HUES64 (cell line): ENCODE measurements around the gene CENPP.

Experiments
- H3K27ac ChIP-seq: 2 replicates; pipeline ENCODE4 v1.7.0; 2013; ENCODE audit warnings: low read depth, low read length, inconsistent platforms
- H3K27me3 ChIP-seq: 2 replicates; pipeline ENCODE4 v1.6.1; 2013; ENCODE audit warnings: mild to moderate bottlenecking, low read length; ENCODE audit not compliant: insufficient read depth
- H3K36me3 ChIP-seq: 2 replicates; pipeline ENCODE4 v1.6.1; 2013; ENCODE audit warnings: mild to moderate bottlenecking, low read length; ENCODE audit not compliant: insufficient read depth
- H3K4me1 ChIP-seq: 2 replicates; pipeline ENCODE4 v1.6.1; 2013; ENCODE audit warnings: mild to moderate bottlenecking, low read length, moderate library complexity; ENCODE audit not compliant: insufficient read depth
- H3K4me3 ChIP-seq: 2 replicates; pipeline ENCODE4 v1.5.1; 2013; ENCODE audit warnings: mild to moderate bottlenecking, low read length, moderate library complexity
- H3K9ac ChIP-seq: 2 replicates; pipeline ENCODE4 v1.6.1; 2013; ENCODE audit warnings: mild to moderate bottlenecking, low read depth, low read length
- H3K9me3 ChIP-seq: 2 replicates; pipeline ENCODE4 v1.6.1; 2013; ENCODE audit warnings: low read depth, low read length; ENCODE audit not compliant: insufficient read depth
- WGBS: fragments of 150-250, 120-280 bp; methylation state at CpG from one replicate; pipeline ENCODE4 v1.1.7; 2013; ENCODE audit warnings: missing lambda C conversion rate; 5-methylcytosine and 5-hydroxymethylcytosine counted together

CENPP gene

DNA sequence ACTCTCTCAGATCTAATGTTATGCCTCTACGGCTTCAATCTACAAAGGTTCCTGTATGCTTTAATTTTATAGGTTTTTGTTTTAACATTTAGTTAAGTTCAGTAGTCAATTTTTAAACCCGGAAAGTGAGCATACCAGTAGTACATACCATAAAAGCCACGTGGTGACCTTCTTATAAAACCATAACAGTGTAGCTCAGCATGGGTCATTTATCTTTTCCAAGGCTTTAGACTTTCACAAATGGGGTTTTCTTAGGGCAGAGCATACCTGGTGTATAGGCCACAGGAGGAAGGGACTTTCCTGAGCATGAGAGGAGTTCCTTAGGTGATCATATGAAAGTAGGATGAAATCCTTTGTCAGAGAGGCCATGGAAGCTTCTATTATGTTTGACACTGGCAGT, 186.9 kb downstream of the CENPP start:
- Histone ChIP-seq H3K9ac (no peak overlapping the region), H3K4me1 (peaks cover 13% of the 10 kb centered on the region), H3K4me3 (no peak overlapping the region), H3K9me3 (no peaks in the 10 kb centered on the region), H3K36me3 (no peaks in the 10 kb centered on the region), H3K27me3 (no peaks in the 10 kb centered on the region), H3K27ac (no peak overlapping the region)
- 37% methylated on average over 2 of the region's 3 CpGs for WGBS

DNA sequence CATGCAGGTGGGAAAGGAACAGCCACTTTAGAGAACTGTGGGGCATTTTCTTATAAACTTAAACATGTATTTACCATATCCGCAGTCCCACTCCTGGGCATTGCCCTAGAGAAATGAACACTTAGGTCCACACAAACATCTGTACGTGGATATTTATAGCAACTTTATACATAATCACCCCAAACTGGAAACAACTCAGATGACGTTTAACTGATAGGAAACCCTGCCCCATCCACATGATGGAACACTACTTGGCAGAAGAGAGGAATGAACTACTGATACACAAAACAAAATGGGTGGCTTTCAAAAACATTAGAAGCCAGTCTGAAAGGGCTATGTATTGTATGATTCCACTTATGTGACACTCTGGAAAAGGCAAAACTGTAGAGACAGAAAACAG, 187.6 kb downstream of the CENPP start:
- 97% methylated on average over 3 of the region's 3 CpGs for WGBS
- H3K4me3 ChIP-seq = no peak overlapping the region
- H3K36me3 ChIP-seq = no peaks in the 10 kb centered on the region
- no peak overlapping the region for H3K27ac ChIP-seq
- H3K9me3 ChIP-seq = no peaks in the 10 kb centered on the region
- H3K9ac ChIP-seq = no peak overlapping the region
- no peaks in the 10 kb centered on the region for H3K27me3 ChIP-seq
- H3K4me1 ChIP-seq = peaks cover 21% of the 10 kb centered on the region

DNA sequence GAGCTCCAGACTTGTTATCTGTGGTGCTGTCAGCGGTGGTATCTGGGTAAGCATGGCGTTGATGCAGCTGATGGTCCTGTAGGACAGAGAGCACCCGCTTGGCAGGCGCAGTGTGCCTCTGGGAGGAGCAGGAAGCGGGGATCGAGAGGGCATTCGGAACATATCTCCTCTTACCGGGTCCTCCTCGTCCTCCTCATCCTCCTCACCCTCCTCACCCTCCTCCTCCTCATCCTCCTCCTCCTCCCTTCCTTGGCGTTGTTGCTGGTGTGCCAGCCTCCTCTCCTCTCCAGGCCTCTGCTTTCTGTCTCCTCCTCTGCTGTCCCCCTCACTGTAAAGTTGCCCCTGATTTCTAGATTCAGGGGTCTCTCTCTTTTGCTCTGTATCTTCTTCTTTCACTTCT, 188.9 kb downstream of the CENPP start:
- Histone ChIP-seq H3K4me3 (no peak overlapping the region), H3K36me3 (no peaks in the 10 kb centered on the region), H3K27me3 (no peaks in the 10 kb centered on the region), H3K9ac (no peak overlapping the region), H3K9me3 (no peaks in the 10 kb centered on the region), H3K27ac (no peak overlapping the region), H3K4me1 (peaks cover 21% of the 10 kb centered on the region)
- WGBS = 92% methylated on average over 10 of the region's 10 CpGs

DNA sequence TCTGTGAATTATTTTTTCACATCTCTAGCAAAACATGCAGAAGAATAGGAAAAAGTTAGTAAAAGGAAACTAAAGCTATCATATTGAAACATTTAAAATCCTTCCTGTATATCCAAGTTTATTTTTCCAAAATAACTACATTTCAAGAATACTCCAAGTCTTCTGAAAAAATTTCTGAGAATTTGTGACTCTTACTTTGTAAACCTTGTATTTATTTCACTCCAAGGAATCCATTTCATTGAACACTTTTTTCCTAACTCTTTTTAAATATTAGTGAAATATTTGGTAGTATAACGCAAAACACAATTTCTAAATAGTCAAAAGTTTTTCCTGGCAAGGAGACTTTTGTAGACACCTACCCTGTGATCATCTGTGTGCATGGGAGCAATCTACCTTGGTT, 190.8 kb downstream of the CENPP start:
- H3K36me3 ChIP-seq = no peaks in the 10 kb centered on the region
- no peak overlapping the region for H3K9ac ChIP-seq
- no peak overlapping the region for H3K27ac ChIP-seq
- H3K4me3 ChIP-seq = no peak overlapping the region
- no peaks in the 10 kb centered on the region; the same call in 1 of the 2 replicates for H3K9me3 ChIP-seq
- peaks cover 21% of the 10 kb centered on the region for H3K4me1 ChIP-seq
- WGBS = no CpG with 5 or more reads among the region's 1 CpG
- H3K27me3 ChIP-seq = no peaks in the 10 kb centered on the region

DNA sequence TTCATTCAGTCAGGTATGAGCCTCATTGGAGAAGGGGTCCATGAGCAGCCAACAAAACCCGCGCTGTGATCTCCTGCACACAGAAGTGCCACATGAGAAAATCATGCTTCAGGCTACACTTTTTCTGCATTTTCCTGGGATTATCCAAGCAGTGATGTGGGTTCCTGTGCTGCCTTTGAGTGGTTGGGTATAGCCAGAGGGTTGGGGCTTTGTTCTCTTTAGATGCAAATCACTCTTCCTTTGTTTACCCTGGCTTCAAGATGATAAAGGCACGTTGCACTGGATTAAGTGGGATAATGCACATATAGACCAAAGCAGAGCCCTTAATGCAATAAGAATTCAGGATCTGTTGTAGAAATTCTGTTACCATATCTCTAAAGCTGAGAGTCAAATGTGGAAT, 191.3 kb downstream of the CENPP start:
- H3K27ac ChIP-seq = no peak overlapping the region
- H3K9me3 ChIP-seq = no peaks in the 10 kb centered on the region; the same call in 1 of the 2 replicates
- 25% methylated on average over 3 of the region's 3 CpGs for WGBS
- no peak overlapping the region for H3K9ac ChIP-seq
- H3K36me3 ChIP-seq = no peaks in the 10 kb centered on the region
- H3K4me3 ChIP-seq = no peak overlapping the region
- no peaks in the 10 kb centered on the region for H3K27me3 ChIP-seq
- H3K4me1 ChIP-seq = peaks cover 21% of the 10 kb centered on the region

DNA sequence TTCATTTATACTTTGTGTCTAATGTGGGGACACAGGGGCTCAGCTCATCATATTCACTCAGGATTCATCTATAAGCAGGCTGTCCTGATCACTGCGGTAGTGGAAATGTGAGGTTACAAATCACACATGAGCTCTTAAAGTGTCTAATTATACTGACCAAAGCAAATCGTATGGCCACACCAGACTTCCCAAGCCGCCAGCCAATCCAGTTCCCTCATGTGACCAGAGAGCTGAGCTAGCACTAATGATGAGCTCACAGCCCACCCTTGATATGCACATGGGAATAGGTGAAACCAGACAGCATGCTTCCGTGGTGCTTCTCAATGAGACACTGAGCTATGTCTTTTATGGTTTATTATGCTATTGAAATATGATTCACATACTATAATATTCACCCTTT, 192.4 kb downstream of the CENPP start:
- no peak overlapping the region for H3K4me3 ChIP-seq
- no peaks in the 10 kb centered on the region for H3K27me3 ChIP-seq
- H3K27ac ChIP-seq = no peak overlapping the region
- peaks cover 21% of the 10 kb centered on the region for H3K4me1 ChIP-seq
- WGBS = 95% methylated on average over 4 of the region's 4 CpGs
- H3K9me3 ChIP-seq = no peaks in the 10 kb centered on the region; the same call in 1 of the 2 replicates
- no peak overlapping the region for H3K9ac ChIP-seq
- no peaks in the 10 kb centered on the region for H3K36me3 ChIP-seq

DNA sequence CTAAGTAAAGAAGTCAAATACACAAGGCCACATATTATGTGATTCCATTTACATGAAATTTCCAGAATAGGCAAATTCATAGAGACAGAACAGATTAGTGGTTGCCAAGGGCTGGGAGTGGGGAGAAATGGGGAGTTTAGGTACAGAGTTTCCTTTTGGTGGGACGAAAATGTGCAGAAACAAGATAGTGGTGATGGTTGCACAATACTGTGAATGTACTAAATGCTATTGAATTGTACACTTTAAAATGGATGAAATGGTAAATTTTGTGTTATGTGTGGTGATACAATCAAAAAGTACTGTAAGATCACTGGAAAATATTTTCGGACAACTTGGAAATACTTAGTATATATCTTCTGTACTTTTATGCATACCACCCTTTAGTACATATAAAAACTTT, 195.1 kb downstream of the CENPP start:
- 91% methylated on average over 1 of the region's 2 CpGs for WGBS
- no peak overlapping the region for H3K9ac ChIP-seq
- no peaks in the 10 kb centered on the region; the same call in 1 of the 2 replicates for H3K9me3 ChIP-seq
- no peak overlapping the region for H3K4me3 ChIP-seq
- no peak overlapping the region for H3K27ac ChIP-seq
- H3K36me3 ChIP-seq = no peaks in the 10 kb centered on the region
- peaks cover 21% of the 10 kb centered on the region for H3K4me1 ChIP-seq
- H3K27me3 ChIP-seq = no peaks in the 10 kb centered on the region

DNA sequence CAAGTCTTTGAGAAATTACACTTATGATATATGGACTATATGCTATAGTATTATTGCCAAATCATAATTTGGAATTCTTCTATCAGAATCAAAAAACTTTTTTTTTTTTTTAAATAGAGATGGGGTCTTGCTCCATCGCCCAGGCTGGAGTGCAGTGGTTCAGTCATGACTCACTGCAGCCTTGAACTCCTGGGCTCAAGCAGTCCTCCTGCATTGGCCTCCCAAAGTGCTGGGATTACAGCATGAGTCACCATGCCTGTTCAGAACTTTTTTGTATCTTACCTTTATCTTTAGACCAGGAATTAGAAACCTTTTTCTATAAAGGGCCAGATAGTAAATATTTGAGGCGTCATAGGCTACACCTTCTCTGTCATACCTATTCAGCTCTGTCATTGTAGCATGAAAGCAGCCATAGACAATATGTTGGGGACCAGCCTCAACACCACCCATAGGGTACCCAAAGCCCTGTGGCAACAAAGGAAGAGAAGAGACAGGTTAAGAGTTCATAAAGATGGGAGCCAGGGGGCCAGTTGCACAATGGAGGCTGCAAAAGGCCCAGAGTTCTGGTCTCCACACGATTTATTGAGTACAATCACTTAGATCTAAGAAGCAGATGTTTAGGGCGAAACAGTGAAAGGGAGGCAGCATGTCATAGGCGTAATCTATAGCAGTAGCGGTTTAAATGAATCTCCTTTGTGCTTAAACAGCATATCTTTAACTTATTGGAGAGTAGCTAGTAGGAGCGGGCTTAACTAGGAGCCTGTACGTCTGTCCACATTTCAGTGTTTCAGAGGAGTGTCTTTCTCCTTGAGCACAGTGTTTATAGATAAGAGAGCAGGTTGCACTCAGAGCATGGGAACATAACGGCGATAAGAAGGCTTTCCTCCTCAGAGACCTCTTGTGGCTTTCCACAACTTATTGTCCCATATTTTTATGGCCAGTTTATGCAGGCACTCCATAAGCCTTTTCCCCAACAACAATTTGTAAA, 197.5 kb downstream of the CENPP start:
- Histone ChIP-seq H3K9me3 (no peaks in the 10 kb centered on the region; the same call in 1 of the 2 replicates), H3K27ac (no peak overlapping the region), H3K4me1 (peaks cover 1% of the 10 kb centered on the region; the same call in 1 of the 2 replicates), H3K27me3 (no peaks in the 10 kb centered on the region), H3K9ac (no peak overlapping the region), H3K4me3 (no peak overlapping the region), H3K36me3 (no peaks in the 10 kb centered on the region)
- WGBS = 91% methylated on average over 10 of the region's 10 CpGs

DNA sequence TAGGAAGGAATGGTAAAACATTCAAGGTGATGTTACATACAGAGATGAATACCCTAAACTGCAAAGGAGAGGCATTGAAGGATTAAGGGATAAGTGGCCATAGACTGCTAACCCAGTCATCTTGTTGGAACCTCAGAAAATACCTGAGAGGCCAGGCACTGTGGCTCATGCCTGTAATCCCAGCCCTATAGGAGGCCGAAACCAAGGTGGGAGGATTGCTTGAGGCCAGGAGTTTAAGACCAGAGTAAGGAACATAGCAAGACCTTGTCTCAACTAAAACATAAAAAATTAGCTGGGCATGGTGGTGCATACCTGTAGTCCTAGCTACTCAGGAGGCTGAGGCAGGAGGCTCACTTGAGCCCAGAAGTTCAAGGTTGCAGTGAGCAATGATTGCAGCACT, 199.1 kb downstream of the CENPP start:
- 89% methylated on average over 1 of the region's 1 CpG for WGBS
- Histone ChIP-seq H3K36me3 (no peaks in the 10 kb centered on the region), H3K27me3 (no peaks in the 10 kb centered on the region), H3K27ac (no peak overlapping the region), H3K4me1 (no peaks in the 10 kb centered on the region), H3K9me3 (no peaks in the 10 kb centered on the region; the same call in 1 of the 2 replicates), H3K9ac (no peak overlapping the region), H3K4me3 (no peak overlapping the region)

DNA sequence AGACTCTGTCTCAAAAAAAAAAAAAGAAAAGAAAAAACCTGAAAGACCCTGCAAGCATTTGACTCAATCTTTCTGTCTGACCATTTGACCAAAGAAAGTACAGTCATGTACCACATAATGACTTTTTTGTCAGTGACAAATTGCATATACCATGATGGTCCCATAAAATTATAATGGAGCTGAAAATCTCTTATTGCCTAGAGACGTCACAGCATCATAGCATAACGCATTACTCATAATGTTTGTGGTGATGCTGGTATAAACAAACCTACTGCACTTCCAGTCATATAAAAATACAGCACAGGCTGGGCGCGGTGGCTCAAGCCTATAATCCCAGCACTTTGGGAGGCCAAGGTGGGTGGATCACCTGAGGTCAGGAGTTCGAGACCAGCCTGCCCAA, 199.6 kb downstream of the CENPP start:
- H3K4me3 ChIP-seq = no peak overlapping the region
- 100% methylated on average over 5 of the region's 5 CpGs for WGBS
- no peaks in the 10 kb centered on the region; the same call in 1 of the 2 replicates for H3K9me3 ChIP-seq
- no peak overlapping the region for H3K9ac ChIP-seq
- no peaks in the 10 kb centered on the region for H3K4me1 ChIP-seq
- no peaks in the 10 kb centered on the region for H3K27me3 ChIP-seq
- H3K27ac ChIP-seq = no peak overlapping the region
- H3K36me3 ChIP-seq = no peaks in the 10 kb centered on the region

DNA sequence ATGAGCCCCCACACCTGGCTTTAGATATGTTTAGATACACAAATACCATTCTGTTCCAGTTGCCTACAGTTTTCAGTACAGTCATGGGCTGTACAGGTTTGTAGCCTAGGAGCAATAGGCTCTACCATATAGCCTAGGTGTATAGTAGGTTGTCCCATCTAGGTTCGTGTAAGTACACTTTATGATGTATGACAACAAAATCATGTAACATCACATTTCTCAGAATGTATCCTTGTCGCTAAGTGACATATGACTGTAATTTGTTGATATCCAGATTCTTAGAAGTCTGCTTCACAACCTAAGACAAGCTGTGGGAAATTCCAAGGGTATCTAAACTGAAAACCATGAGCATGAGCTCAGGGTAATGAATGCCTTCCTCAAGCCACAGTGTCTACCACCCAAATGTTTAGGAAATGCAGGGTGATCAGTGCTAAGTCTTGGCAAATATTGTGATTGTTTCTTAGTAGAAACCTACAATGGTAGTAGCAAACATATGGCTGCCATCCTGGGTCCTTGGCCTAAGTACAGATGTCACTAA, 201.6 kb downstream of the CENPP start:
- WGBS = 100% methylated on average over 2 of the region's 2 CpGs
- H3K27ac ChIP-seq = no peak overlapping the region

More for the DNA sequence above, 201.6 kb downstream of the CENPP start:
- Histone ChIP-seq H3K9ac (no peak overlapping the region), H3K27me3 (no peaks in the 10 kb centered on the region), H3K36me3 (no peaks in the 10 kb centered on the region), H3K9me3 (no peaks in the 10 kb centered on the region), H3K4me3 (no peak overlapping the region), H3K4me1 (no peaks in the 10 kb centered on the region)
